HepG2 (cell line): Measurements from ENCODE around the gene SEL1L2.

Experiments
- ARNT ChIP-seq: fragments of 450-650 bp; IDR thresholded peaks from 2 replicates; pipeline ENCODE4 v1.6.1; 2017
- MTF1 ChIP-seq: sonication (generic); formaldehyde crosslinking; IDR thresholded peaks from 2 replicates; pipeline ENCODE4 v1.5.0; 2020; ENCODE audit warnings: missing genetic modification reagents
- ZNF205 ChIP-seq: IDR thresholded peaks from 2 replicates; pipeline ENCODE4 v1.6.1; 2018; ENCODE audit warnings: missing biosample characterization, missing genetic modification reagents

DNA sequence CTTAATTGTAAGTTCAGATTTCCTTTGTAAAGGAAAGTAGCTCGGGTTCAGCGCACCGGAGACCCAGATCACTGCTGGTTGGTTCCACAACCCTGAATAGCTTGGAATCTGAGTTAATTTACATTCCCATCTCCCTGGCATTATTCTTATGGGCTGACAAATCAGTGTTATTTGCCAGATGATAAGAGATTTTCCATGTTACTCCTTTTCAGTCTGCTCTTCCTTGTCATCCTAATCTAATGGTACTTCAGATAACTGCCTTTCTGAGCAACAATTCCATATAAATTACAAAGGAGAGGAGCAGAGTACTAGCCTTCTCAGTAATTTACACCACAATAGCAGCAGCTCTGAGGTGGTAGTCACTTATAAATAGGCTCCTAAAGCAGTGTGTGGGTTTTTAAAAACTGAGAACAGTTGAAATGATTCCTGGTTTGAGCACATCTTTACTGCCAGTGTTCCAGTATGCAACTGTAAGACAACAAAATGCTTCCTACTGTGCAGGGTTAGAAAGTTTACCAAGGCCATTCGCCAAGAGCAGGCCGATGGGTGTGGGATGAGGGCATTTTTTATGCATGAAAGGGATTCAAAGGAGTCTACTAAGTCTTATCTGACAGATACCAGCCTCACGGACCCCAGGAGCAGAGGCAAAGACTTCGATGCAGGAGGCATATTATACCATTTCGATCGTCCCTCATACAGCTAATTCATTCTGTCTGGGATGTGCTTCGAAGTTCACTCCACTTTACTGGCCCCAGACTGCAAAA is 115.8 kb downstream of the SEL1L2 start:
- TF ChIP-seq ARNT (no peak), ZNF205 (CRISPR knock-in tag) (no peak), MTF1 (no peak)
